KMS-11 (cell line): ENCODE measurements around the gene CELF2.

Experiments used
- H2AFZ ChIP-seq: fragments of 200-600 bp; sonication (generic); 2 replicates; pipeline ENCODE4 v1.6.1; 2016; ENCODE audit warnings: antibody characterized with exemption, mixed run types, low read depth
- H3K27ac ChIP-seq: fragments of 200-600 bp; sonication (generic); 2 replicates; pipeline ENCODE4 v1.6.1; 2016; ENCODE audit warnings: mild to moderate bottlenecking, mixed run types
- H3K27me3 ChIP-seq: fragments of 200-600 bp; sonication (generic); 2 replicates; pipeline ENCODE4 v1.6.1; 2017; ENCODE audit warnings: mild to moderate bottlenecking, low read depth, mixed run types, moderate library complexity; ENCODE audit not compliant: insufficient read depth
- H3K36me3 ChIP-seq: fragments of 200-600 bp; sonication (generic); 2 replicates; pipeline ENCODE4 v1.6.1; 2017; ENCODE audit warnings: mild to moderate bottlenecking, mixed run types; ENCODE audit not compliant: insufficient read depth
- H3K4me1 ChIP-seq: fragments of 200-600 bp; sonication (generic); 2 replicates; pipeline ENCODE4 v1.6.1; 2016; ENCODE audit warnings: mild to moderate bottlenecking, low read depth, mixed run types; ENCODE audit not compliant: poor library complexity, severe bottlenecking
- H3K4me2 ChIP-seq: fragments of 200-600 bp; sonication (generic); 2 replicates; pipeline ENCODE4 v1.7.0; 2016; ENCODE audit warnings: mild to moderate bottlenecking, mixed run types
- H3K4me3 ChIP-seq: fragments of 200-600 bp; sonication (generic); IDR thresholded peaks from 2 replicates; pipeline ENCODE4 v1.6.1; 2017; ENCODE audit warnings: low read depth, low read length, mixed read lengths; ENCODE audit not compliant: insufficient read depth
- H3K79me2 ChIP-seq: fragments of 200-600 bp; sonication (generic); 2 replicates; pipeline ENCODE4 v1.6.1; 2016; ENCODE audit warnings: low read depth, mixed run types; ENCODE audit not compliant: insufficient read depth
- H3K9ac ChIP-seq: fragments of 200-600 bp; sonication (generic); 2 replicates; pipeline ENCODE4 v1.6.1; 2016; ENCODE audit warnings: mild to moderate bottlenecking, mixed run types
- H4K20me1 ChIP-seq: fragments of 200-600 bp; sonication (generic); 2 replicates; pipeline ENCODE4 v1.6.1; 2016; ENCODE audit warnings: mild to moderate bottlenecking, mixed run types; ENCODE audit not compliant: insufficient read depth
- CTCF ChIP-seq: fragments of 200-600 bp; sonication (generic); conservative IDR thresholded peaks from 2 replicates; pipeline ENCODE4 v1.6.1; 2017; ENCODE audit warnings: low read depth, mild to moderate bottlenecking, antibody characterized with exemption, low read length, moderate library complexity, mixed read lengths

Gene CELF2

GRCh38 chr10:11279314-11279713 lies 261.6 kb downstream of the CELF2 start:
- Histone ChIP-seq H2AFZ (no peak overlapping the region), H3K4me2 (no peak overlapping the region), H3K27me3 (no peaks in the 10 kb centered on the region), H3K79me2 (no peaks in the 10 kb centered on the region), H3K27ac (no peak overlapping the region), H3K36me3 (no peaks in the 10 kb centered on the region), H4K20me1 (no peaks in the 10 kb centered on the region), H3K4me3 (no peak overlapping the region), H3K4me1 (no peaks in the 10 kb centered on the region), H3K9ac (no peak overlapping the region)
- no peak for TF ChIP-seq CTCF

- no peak overlapping the region for H3K4me3 ChIP-seq
- H3K4me2 ChIP-seq: no peak overlapping the region
- no peak overlapping the region for H2AFZ ChIP-seq
- H3K4me1 ChIP-seq: no peaks in the 10 kb centered on the region
- H3K27ac ChIP-seq: no peak overlapping the region
- H3K79me2 ChIP-seq: no peaks in the 10 kb centered on the region
- H3K9ac ChIP-seq: no peak overlapping the region
- no peaks in the 10 kb centered on the region for H3K27me3 ChIP-seq
- H3K36me3 ChIP-seq: no peaks in the 10 kb centered on the region
- H4K20me1 ChIP-seq: no peaks in the 10 kb centered on the region
- no peak for TF ChIP-seq CTCF
Measured at GRCh38 chr10:11280187-11280932, 262.7 kb downstream of the CELF2 start.

- H3K4me2 ChIP-seq: no peak overlapping the region
- H3K4me3 ChIP-seq: no peak overlapping the region
- no peak overlapping the region for H2AFZ ChIP-seq
- no peaks in the 10 kb centered on the region for H3K27me3 ChIP-seq
- no peaks in the 10 kb centered on the region for H3K79me2 ChIP-seq
- H3K9ac ChIP-seq: no peak overlapping the region
- H3K4me1 ChIP-seq: no peaks in the 10 kb centered on the region
- H4K20me1 ChIP-seq: no peaks in the 10 kb centered on the region
- no peaks in the 10 kb centered on the region for H3K36me3 ChIP-seq
- H3K27ac ChIP-seq: no peak overlapping the region
- TF ChIP-seq CTCF: no peak
Measured at GRCh38 chr10:11282156-11282555, 264.5 kb downstream of the CELF2 start.

- no peaks in the 10 kb centered on the region for H3K27me3 ChIP-seq
- H3K36me3 ChIP-seq: no peaks in the 10 kb centered on the region
- TF ChIP-seq CTCF: no peak
- no peaks in the 10 kb centered on the region for H3K4me1 ChIP-seq
- no peak overlapping the region for H3K27ac ChIP-seq
- no peak overlapping the region for H3K9ac ChIP-seq
- H4K20me1 ChIP-seq: no peaks in the 10 kb centered on the region
- no peak overlapping the region for H3K4me2 ChIP-seq
- no peaks in the 10 kb centered on the region for H3K79me2 ChIP-seq
- no peak overlapping the region for H2AFZ ChIP-seq
- no peak overlapping the region for H3K4me3 ChIP-seq
Measured at GRCh38 chr10:11282661-11283060, 265.0 kb downstream of the CELF2 start.
